HEK293 (cell line): ENCODE data around the gene SAMD11.
"Not testable (repeated sequence)": the region's sequence is repeated elsewhere in the genome, so short reads cannot be mapped to it uniquely, and the experiment has no call there.

Experiments used
- GLI4 ChIP-seq: fragments of 450-650 bp; formaldehyde crosslinking; IDR thresholded peaks from 2 replicates; pipeline ENCODE4 v1.5.1; 2016; ENCODE audit warnings: missing biosample characterization, missing genetic modification characterization
- HOXA7 ChIP-seq: sonication (generic); formaldehyde crosslinking; IDR thresholded peaks from 2 replicates; pipeline ENCODE4 v1.8.1; 2022; ENCODE audit warnings: missing genetic modification reagents, borderline replicate concordance
- YY1 ChIP-seq: fragments of 450-650 bp; formaldehyde crosslinking; IDR thresholded peaks from 2 replicates; pipeline ENCODE4 v1.5.1; 2018; ENCODE audit warnings: missing biosample characterization, missing genetic modification characterization
- YY2 ChIP-seq: fragments of 450-650 bp; formaldehyde crosslinking; IDR thresholded peaks from 2 replicates; pipeline ENCODE4 v1.5.1; 2016; ENCODE audit warnings: missing biosample characterization, missing genetic modification characterization
- ZNF140 ChIP-seq: fragments of 450-650 bp; formaldehyde crosslinking; IDR thresholded peaks from 2 replicates; pipeline ENCODE4 v1.5.1; 2016; ENCODE audit warnings: missing biosample characterization, missing genetic modification characterization
- ZNF549 ChIP-seq: fragments of 450-650 bp; IDR thresholded peaks from 2 replicates; pipeline ENCODE4 v1.5.1; 2018; ENCODE audit warnings: missing biosample characterization, missing genetic modification characterization, mild to moderate bottlenecking, inconsistent platforms, moderate library complexity
- ZNF837 ChIP-seq: fragments of 450-650 bp; formaldehyde crosslinking; IDR thresholded peaks from 2 replicates; pipeline ENCODE4 v1.5.1; 2016; ENCODE audit warnings: missing biosample characterization, missing genetic modification characterization
- TF ChIP-seq, protein P1 (sequence below): fragments of 450-650 bp; formaldehyde crosslinking; IDR thresholded peaks from 2 replicates; pipeline ENCODE4 v1.5.1; 2016; ENCODE audit warnings: missing biosample characterization, missing genetic modification characterization
- TF ChIP-seq, protein P2 (sequence below): fragments of 450-650 bp; formaldehyde crosslinking; optimal IDR thresholded peaks from 2 replicates; pipeline ENCODE3; 2016; ENCODE audit warnings: missing biosample characterization, mild to moderate bottlenecking, missing genetic modification characterization
- TF ChIP-seq, protein P3 (sequence below): fragments of 450-650 bp; formaldehyde crosslinking; IDR thresholded peaks from 2 replicates; pipeline ENCODE4 v1.5.1; 2016; ENCODE audit warnings: missing biosample characterization, missing genetic modification characterization, low read depth
- TF ChIP-seq, protein P4 (sequence below): fragments of 450-650 bp; formaldehyde crosslinking; IDR thresholded peaks from 2 replicates; pipeline ENCODE4 v1.5.1; 2017; ENCODE audit warnings: missing biosample characterization, missing genetic modification characterization

DNA sequence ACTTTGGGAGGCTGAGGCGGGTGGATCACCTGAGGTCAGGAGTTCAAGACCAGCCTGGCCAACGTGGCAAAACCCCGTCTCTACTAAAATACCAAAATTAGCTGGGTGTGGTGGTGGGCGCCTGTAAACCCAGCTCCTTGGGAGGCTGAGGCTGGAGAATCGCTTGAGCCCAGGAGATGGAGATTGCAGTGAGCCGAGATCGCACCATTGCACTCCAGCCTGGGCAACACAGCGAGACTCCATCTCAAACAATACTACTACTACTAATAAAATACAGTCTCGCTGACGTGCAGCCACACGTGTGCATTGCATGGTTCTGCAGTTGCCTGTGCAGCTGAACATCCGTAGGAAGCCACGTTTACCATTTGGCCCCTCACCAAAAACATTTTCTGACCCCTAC is 23.1 kb downstream of the SAMD11 start:
- not testable (repeated sequence) for TF ChIP-seq ZNF837 (tag by site-specific recombination); HOXA7; YY2 (tag by site-specific recombination); ZNF549 (tag by site-specific recombination); ZNF140; GLI4; YY1 (tag by site-specific recombination)
- TF ChIP-seq, protein P1, sequence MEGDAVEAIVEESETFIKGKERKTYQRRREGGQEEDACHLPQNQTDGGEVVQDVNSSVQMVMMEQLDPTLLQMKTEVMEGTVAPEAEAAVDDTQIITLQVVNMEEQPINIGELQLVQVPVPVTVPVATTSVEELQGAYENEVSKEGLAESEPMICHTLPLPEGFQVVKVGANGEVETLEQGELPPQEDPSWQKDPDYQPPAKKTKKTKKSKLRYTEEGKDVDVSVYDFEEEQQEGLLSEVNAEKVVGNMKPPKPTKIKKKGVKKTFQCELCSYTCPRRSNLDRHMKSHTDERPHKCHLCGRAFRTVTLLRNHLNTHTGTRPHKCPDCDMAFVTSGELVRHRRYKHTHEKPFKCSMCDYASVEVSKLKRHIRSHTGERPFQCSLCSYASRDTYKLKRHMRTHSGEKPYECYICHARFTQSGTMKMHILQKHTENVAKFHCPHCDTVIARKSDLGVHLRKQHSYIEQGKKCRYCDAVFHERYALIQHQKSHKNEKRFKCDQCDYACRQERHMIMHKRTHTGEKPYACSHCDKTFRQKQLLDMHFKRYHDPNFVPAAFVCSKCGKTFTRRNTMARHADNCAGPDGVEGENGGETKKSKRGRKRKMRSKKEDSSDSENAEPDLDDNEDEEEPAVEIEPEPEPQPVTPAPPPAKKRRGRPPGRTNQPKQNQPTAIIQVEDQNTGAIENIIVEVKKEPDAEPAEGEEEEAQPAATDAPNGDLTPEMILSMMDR, result not testable (repeated sequence)
- TF ChIP-seq, protein P2, sequence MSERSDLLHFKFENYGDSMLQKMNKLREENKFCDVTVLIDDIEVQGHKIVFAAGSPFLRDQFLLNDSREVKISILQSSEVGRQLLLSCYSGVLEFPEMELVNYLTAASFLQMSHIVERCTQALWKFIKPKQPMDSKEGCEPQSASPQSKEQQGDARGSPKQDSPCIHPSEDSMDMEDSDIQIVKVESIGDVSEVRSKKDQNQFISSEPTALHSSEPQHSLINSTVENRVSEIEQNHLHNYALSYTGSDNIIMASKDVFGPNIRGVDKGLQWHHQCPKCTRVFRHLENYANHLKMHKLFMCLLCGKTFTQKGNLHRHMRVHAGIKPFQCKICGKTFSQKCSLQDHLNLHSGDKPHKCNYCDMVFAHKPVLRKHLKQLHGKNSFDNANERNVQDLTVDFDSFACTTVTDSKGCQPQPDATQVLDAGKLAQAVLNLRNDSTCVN (tag by site-specific recombination), result not testable (repeated sequence)
- TF ChIP-seq, protein P3, sequence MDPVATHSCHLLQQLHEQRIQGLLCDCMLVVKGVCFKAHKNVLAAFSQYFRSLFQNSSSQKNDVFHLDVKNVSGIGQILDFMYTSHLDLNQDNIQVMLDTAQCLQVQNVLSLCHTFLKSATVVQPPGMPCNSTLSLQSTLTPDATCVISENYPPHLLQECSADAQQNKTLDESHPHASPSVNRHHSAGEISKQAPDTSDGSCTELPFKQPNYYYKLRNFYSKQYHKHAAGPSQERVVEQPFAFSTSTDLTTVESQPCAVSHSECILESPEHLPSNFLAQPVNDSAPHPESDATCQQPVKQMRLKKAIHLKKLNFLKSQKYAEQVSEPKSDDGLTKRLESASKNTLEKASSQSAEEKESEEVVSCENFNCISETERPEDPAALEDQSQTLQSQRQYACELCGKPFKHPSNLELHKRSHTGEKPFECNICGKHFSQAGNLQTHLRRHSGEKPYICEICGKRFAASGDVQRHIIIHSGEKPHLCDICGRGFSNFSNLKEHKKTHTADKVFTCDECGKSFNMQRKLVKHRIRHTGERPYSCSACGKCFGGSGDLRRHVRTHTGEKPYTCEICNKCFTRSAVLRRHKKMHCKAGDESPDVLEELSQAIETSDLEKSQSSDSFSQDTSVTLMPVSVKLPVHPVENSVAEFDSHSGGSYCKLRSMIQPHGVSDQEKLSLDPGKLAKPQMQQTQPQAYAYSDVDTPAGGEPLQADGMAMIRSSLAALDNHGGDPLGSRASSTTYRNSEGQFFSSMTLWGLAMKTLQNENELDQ (tag by site-specific recombination), result not testable (repeated sequence)
- TF ChIP-seq, protein P4, sequence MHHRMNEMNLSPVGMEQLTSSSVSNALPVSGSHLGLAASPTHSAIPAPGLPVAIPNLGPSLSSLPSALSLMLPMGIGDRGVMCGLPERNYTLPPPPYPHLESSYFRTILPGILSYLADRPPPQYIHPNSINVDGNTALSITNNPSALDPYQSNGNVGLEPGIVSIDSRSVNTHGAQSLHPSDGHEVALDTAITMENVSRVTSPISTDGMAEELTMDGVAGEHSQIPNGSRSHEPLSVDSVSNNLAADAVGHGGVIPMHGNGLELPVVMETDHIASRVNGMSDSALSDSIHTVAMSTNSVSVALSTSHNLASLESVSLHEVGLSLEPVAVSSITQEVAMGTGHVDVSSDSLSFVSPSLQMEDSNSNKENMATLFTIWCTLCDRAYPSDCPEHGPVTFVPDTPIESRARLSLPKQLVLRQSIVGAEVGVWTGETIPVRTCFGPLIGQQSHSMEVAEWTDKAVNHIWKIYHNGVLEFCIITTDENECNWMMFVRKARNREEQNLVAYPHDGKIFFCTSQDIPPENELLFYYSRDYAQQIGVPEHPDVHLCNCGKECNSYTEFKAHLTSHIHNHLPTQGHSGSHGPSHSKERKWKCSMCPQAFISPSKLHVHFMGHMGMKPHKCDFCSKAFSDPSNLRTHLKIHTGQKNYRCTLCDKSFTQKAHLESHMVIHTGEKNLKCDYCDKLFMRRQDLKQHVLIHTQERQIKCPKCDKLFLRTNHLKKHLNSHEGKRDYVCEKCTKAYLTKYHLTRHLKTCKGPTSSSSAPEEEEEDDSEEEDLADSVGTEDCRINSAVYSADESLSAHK (tag by site-specific recombination), result not testable (repeated sequence)
